Measurements from ENCODE around the gene SIGLEC7.

The SIGLEC7 gene

GRCh38 chr19:51201712-51202111 lies 59.6 kb downstream of the SIGLEC7 start:
- no peak for ATAC-seq
- TF ChIP-seq CREB5 (CRISPR knock-in tag; IDR thresholded peaks at IDR 0.05; ENCODE audit: low read depth) (no peak), CSDC2 (CRISPR knock-in tag; IDR thresholded peaks at IDR 0.05) (no peak), ZFP3 (CRISPR knock-in tag; IDR thresholded peaks at IDR 0.05) (no peak), RARB (CRISPR knock-in tag; IDR thresholded peaks at IDR 0.05) (no peak), TOX (CRISPR knock-in tag; IDR thresholded peaks at IDR 0.05; ENCODE audit: borderline replicate concordance) (no peak), PPARA (CRISPR knock-in tag; IDR thresholded peaks at IDR 0.05; ENCODE audit: borderline replicate concordance) (no peak)

Data from SK-N-SH treated with all-trans-retinoic acid at 6 μM for 48 hours (cell line).